Thyroid gland (tissue), 4 donors: ENCODE measurements around the gene SERPINA5.

Experiments
- POLR2A ChIP-seq, 2 donors: fragments of 450-650 bp; IDR thresholded peaks; one replicate each; pipeline ENCODE4 v1.6.1; 2017; ENCODE audit warnings: antibody characterized with exemption in 2 of 2, mild to moderate bottlenecking in 2 of 2, moderate library complexity in 1 of 2
- TF ChIP-seq, protein P1 (sequence below), 6 experiments: fragments of 200-600 bp in 3 of 6; fragments of 450-650 bp in 3 of 6; sonication (generic) in 3 of 6; IDR thresholded peaks; one replicate each; pipeline ENCODE4 v1.5.1; 2016 to 2019; ENCODE audit warnings: antibody characterized with exemption in 6 of 6, mild to moderate bottlenecking in 2 of 6, inconsistent platforms in 1 of 6, moderate library complexity in 1 of 6

DNA sequence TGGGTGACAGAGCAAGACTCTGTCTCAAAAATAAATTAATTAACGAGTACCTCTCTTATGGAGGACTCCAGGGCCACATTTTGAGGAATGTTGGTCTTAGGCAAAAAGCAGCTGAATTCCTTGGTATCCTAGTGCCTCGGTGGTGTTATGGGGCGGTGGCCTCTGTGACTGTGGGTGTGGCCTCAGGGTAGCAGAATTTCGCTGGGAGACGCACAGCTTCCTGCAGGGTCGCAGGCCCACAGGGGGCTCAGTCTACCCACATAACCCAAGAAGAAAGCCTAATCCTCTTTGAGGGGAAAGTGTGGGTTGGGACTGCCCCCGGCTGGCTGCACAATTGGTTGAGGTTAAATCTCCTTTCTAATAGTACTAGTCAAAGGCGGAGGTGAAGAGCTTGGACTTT, 31.2 kb upstream of the SERPINA5 start:
- TF ChIP-seq, protein P1, sequence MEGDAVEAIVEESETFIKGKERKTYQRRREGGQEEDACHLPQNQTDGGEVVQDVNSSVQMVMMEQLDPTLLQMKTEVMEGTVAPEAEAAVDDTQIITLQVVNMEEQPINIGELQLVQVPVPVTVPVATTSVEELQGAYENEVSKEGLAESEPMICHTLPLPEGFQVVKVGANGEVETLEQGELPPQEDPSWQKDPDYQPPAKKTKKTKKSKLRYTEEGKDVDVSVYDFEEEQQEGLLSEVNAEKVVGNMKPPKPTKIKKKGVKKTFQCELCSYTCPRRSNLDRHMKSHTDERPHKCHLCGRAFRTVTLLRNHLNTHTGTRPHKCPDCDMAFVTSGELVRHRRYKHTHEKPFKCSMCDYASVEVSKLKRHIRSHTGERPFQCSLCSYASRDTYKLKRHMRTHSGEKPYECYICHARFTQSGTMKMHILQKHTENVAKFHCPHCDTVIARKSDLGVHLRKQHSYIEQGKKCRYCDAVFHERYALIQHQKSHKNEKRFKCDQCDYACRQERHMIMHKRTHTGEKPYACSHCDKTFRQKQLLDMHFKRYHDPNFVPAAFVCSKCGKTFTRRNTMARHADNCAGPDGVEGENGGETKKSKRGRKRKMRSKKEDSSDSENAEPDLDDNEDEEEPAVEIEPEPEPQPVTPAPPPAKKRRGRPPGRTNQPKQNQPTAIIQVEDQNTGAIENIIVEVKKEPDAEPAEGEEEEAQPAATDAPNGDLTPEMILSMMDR (IDR thresholded peaks at IDR 0.05), result no peak
- no peak for TF ChIP-seq POLR2A (IDR thresholded peaks at IDR 0.05)
